GM12864 (cell line): ENCODE data around the gene TMEM259.

Source experiments
- DNase-seq: peaks from one replicate; pipeline ENCODE4 v3.0.0-alpha.2; 2011; ENCODE audit warnings: low read depth
- H3K4me3 ChIP-seq: 2 replicates; pipeline ENCODE4 v1.5.1; 2011; ENCODE audit warnings: mild to moderate bottlenecking, low read depth, low read length, control low read depth
- CTCF ChIP-seq: IDR thresholded peaks from 2 replicates; pipeline ENCODE4 v1.5.1; 2011; ENCODE audit warnings: low read depth, mild to moderate bottlenecking, moderate library complexity, low read length, control low read depth, inconsistent platforms; ENCODE audit errors: missing control alignments

Gene TMEM259

GRCh38 chr19:961866-962620, 58.9 kb downstream of the TMEM259 start:
- no peak for TF ChIP-seq CTCF
- no peak overlapping the region for H3K4me3 ChIP-seq
- DNase-seq, result no peak

GRCh38 chr19:960601-960938, 60.4 kb downstream of the TMEM259 start:
- no peak for TF ChIP-seq CTCF
- DNase-seq, result no peak
- no peak overlapping the region for H3K4me3 ChIP-seq

GRCh38 chr19:960020-960419, 60.9 kb downstream of the TMEM259 start:
- no peak for TF ChIP-seq CTCF

More at GRCh38 chr19:960020-960419, 60.9 kb downstream of the TMEM259 start:
- no peak for DNase-seq
- H3K4me3 ChIP-seq, result no peak overlapping the region
